Pancreas (tissue), 10 donors: ENCODE results near the gene UGT1A8. TPM values are rescaled to one million over a fixed set of nuclear protein-coding genes. Genes with fewer than 3 reads are reported as not detected.

Source experiments
- ATAC-seq, 4 donors: fragments of 200-7000 bp; cut with Tn5 transposase; one replicate each; pipeline versions ENCODE4 v1.8.0 to v1.9.1; 2020; ENCODE audit warnings: mild to moderate bottlenecking in 4 of 4, moderate library complexity in 4 of 4
- DNase-seq, 6 donors: peaks; one replicate each; pipeline ENCODE4 v3.0.0-alpha.2; 2020
- FAIRE-seq: peaks from 2 replicates; lab custom pipeline; 2012; peaks lifted over from hg19 to GRCh38; lab: Jason Lieb, UNC
- H3K27ac ChIP-seq, 4 donors: fragments of 200-600 bp; sonication (generic); 1 replicate in 3 of 4; 2 replicates in 1 of 4; pipeline versions ENCODE4 v1.5.0 to v1.8.0; 2020
- H3K27me3 ChIP-seq, 4 donors: fragments of 200-600 bp; one replicate each; pipeline ENCODE4 v1.8.0; 2021
- H3K36me3 ChIP-seq, 3 donors: fragments of 200-600 bp; sonication (generic) in 1 of 3; one replicate each; pipeline versions ENCODE4 v1.5.0 to v1.8.0; 2020 to 2021
- H3K4me1 ChIP-seq, 3 donors: fragments of 200-600 bp; one replicate each; pipeline ENCODE4 v1.8.0; 2021
- H3K4me3 ChIP-seq, 4 donors: fragments of 200-600 bp; sonication (generic) in 2 of 4; one replicate each; pipeline versions ENCODE4 v1.5.0 to v1.8.0; 2020 to 2021
- H3K9me3 ChIP-seq, 4 donors: fragments of 200-600 bp; one replicate each; pipeline ENCODE4 v1.8.0; 2021
- WGBS, 2 donors: extraction: QIAGEN DNeasy Blood & Tissue Kit; methylation state at CpG; one replicate each; pipeline ENCODE4 v1.1.7; 2013; 5-methylcytosine and 5-hydroxymethylcytosine counted together
- intact Hi-C, 3 donors: fragments of 100-400 bp; cut with DNase I; formaldehyde crosslinking; loops; one replicate each; pipeline versions ENCODE4 v1.11.1 to v1.14.2; 2022
- polyA plus RNA-seq, 2 donors: library from polyadenylated mRNA; stranded (reverse); fragments of 200-250 nt; gene quantifications; one replicate each; pipeline ENCODE4 v1.2.3, GENCODE V29; 2013
- total RNA-seq, 6 donors: library from RNA; stranded (reverse); fragmentation: NEBNext Ultra II Directional in 4 of 6; extraction: Animal tissue kit (Norgen Biotek cat#: 25700) in 4 of 6; gene quantifications; one replicate each; pipeline versions ENCODE4 v1.2.1 to v1.2.4, GENCODE V29; 2021 to 2023
- TF ChIP-seq, protein P1 (sequence below), 4 donors: fragments of 200-600 bp; sonication (generic) in 3 of 4; IDR thresholded peaks; one replicate each; pipeline versions ENCODE4 v1.5.0 to v1.8.0; 2021; ENCODE audit warnings: antibody characterized with exemption in 4 of 4
- donor health status: healthy with polysubstance abuse.
- donor health status: DM: no; HTN: no; CAD: no; lungs with moderate emphysema.
- donor health status: DM: no; HTN: no; CAD: no.
- donor health status: control.
- donor health status: control.
- donor health status: Bipolar disorder and iron deficiency.
- donor health status: DM: yes; HTN: yes; CAD: no.
- donor health status: DM: no; HTN: no; CAD: no.
- donor health status: DM: no; HTN: no; CAD: no.
- donor health status: DM: yes; HTN: yes; CAD: no.

The UGT1A8 gene
- total and polyA plus RNA-seq, 8 donors: 0.12 TPM; not detected in 7

GRCh38 chr2:233811732-233812131, 194.3 kb downstream of the UGT1A8 start:
- Histone ChIP-seq H3K4me1 (no peaks in the 10 kb centered on the region), H3K36me3 (no peaks in the 10 kb centered on the region), H3K4me3 (no peak overlapping the region), H3K27ac (no peak overlapping the region), H3K27me3 (no peaks in the 10 kb centered on the region), H3K9me3 (no peaks in the 10 kb centered on the region)
- DNase-seq (peak in 2 of 6 donors; percentile 10 to 22), FAIRE-seq (no peak), ATAC-seq (no peak)
- TF ChIP-seq, protein P1, sequence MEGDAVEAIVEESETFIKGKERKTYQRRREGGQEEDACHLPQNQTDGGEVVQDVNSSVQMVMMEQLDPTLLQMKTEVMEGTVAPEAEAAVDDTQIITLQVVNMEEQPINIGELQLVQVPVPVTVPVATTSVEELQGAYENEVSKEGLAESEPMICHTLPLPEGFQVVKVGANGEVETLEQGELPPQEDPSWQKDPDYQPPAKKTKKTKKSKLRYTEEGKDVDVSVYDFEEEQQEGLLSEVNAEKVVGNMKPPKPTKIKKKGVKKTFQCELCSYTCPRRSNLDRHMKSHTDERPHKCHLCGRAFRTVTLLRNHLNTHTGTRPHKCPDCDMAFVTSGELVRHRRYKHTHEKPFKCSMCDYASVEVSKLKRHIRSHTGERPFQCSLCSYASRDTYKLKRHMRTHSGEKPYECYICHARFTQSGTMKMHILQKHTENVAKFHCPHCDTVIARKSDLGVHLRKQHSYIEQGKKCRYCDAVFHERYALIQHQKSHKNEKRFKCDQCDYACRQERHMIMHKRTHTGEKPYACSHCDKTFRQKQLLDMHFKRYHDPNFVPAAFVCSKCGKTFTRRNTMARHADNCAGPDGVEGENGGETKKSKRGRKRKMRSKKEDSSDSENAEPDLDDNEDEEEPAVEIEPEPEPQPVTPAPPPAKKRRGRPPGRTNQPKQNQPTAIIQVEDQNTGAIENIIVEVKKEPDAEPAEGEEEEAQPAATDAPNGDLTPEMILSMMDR (IDR thresholded peaks at IDR 0.05): no peak
- whole genome bisulfite sequencing, 2 donors: 74 to 87% methylated on average over 8 of the region's 8 CpGs
- intact Hi-C loops: no loop called here

- peak in 3 of 6 donors; percentile 7 to 29 (median 7) for DNase-seq
Observed at GRCh38 chr2:233813236-233814055, 196.0 kb downstream of the UGT1A8 start.

DNA sequence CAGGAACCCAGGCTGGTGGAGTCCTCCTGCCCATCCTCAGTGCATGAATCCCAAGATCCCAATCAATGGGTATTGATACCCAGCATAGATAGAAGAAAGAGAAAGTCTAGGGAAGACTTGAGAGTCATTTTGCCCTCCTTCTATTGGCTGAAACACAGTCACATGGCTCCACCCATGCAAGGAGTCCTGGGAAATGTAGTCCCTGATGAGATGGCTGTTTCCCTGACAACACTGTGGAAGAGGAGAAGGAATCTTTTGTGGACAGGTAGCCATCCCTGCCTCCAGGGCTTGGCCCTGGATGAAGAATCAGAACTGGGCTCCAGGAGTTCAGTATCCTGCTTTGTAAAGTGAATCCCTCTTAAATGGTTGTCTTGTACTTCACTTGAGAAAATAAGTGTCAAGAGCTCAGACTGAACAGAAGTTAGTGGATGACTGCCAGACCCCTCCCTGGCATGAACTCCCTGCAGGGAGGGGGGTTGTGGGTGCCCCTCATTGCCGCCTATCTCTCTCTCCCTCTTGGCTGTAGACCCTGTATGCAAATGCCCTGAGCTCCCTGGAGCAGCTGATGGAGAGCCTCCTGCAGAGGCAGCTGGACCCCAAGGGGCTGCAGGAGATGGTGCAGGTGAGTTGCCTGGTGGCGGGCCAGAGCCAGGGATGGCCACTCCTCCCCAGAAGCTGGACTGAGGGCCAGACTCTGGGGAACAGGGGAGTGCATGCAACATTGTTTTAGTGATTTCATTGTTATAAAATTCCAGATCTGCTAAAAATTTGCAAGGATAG, 196.8 kb downstream of the UGT1A8 start:
- H3K4me1 ChIP-seq: no peaks in the 10 kb centered on the region
- no peaks in the 10 kb centered on the region for H3K9me3 ChIP-seq
- TF ChIP-seq, protein P1 (IDR thresholded peaks at IDR 0.05): no peak
- no peak for FAIRE-seq
- intact Hi-C loops: no loop called here
- no peaks in the 10 kb centered on the region for H3K36me3 ChIP-seq
- no peaks in the 10 kb centered on the region for H3K27me3 ChIP-seq
- H3K4me3 ChIP-seq: no peak overlapping the region
- ATAC-seq: no peak
- peak in 2 of 6 donors; percentile 2 to 14 for DNase-seq
- H3K27ac ChIP-seq: no peak overlapping the region
- WGBS, 2 donors: 66 to 81% methylated on average over 2 of the region's 2 CpGs

More at GRCh38 chr2:233813236-233814055, 196.0 kb downstream of the UGT1A8 start:
- TF ChIP-seq, protein P1 (IDR thresholded peaks at IDR 0.05): no peak
- Histone ChIP-seq H3K36me3 (no peaks in the 10 kb centered on the region), H3K4me1 (no peaks in the 10 kb centered on the region), H3K9me3 (no peaks in the 10 kb centered on the region), H3K27ac (no peak overlapping the region), H3K4me3 (no peak overlapping the region), H3K27me3 (no peaks in the 10 kb centered on the region)
- intact Hi-C loops: no loop called here
- WGBS, 2 donors: 61 to 67% methylated on average over 3 of the region's 3 CpGs
- no peak for FAIRE-seq
- ATAC-seq: no peak

GRCh38 chr2:233815861-233816260, 198.4 kb downstream of the UGT1A8 start:
- ATAC-seq (no peak), FAIRE-seq (no peak), DNase-seq (no peak)
- H3K36me3 ChIP-seq: no peaks in the 10 kb centered on the region
- no peaks in the 10 kb centered on the region for H3K27me3 ChIP-seq
- intact Hi-C loops: no loop called here
- no peak overlapping the region for H3K27ac ChIP-seq
- no peak overlapping the region for H3K4me3 ChIP-seq
- TF ChIP-seq, protein P1 (IDR thresholded peaks at IDR 0.05): no peak
- WGBS, 2 donors: 73 to 87% methylated on average over 6 of the region's 6 CpGs
- no peaks in the 10 kb centered on the region for H3K4me1 ChIP-seq
- no peaks in the 10 kb centered on the region for H3K9me3 ChIP-seq
